H1 (cell line): ENCODE measurements around the gene SNCAIP. TPM values are rescaled to one million over a fixed set of nuclear protein-coding genes. Genes with fewer than 3 reads are reported as not detected.
A peak's percentile ranks its signal among the peaks of the same experiment; 100 is the strongest.

Experiments used
- CTCF ChIA-PET: fragments of 300-600 bp; sonication (Branson Sonifier 250); formaldehyde crosslinking; loops from one replicate; lab custom pipeline; 2021; ENCODE audit not compliant: partially characterized antibody; lab: Charles Lee
- POLR2A ChIA-PET: fragments of 300-600 bp; sonication (Branson Sonifier 250); formaldehyde crosslinking; loops from one replicate; lab custom pipeline; 2021; ENCODE audit warnings: inconsistent platforms; ENCODE audit not compliant: partially characterized antibody; lab: Charles Lee
- DNase-seq, 2 experiments: peaks; one replicate each; pipeline versions ENCODE4 v3.0.0 to v3.0.0-alpha.2; 2010 to 2022; ENCODE audit warnings: low spot score in 2 of 2, low read depth in 1 of 2, mixed read lengths in 1 of 2
- FAIRE-seq: peaks from 2 replicates; lab custom pipeline; 2011; peaks lifted over from hg19 to GRCh38; lab: Jason Lieb, UNC
- H2AFZ ChIP-seq: 2 replicates; pipeline ENCODE4 v1.8.1; 2012; ENCODE audit warnings: low read length, inconsistent platforms
- H2AK5ac ChIP-seq: 2 replicates; pipeline ENCODE4 v1.6.1; 2013; ENCODE audit warnings: low read depth, low read length
- H2BK120ac ChIP-seq: replicated peaks from 2 replicates; pipeline ENCODE3; 2013; ENCODE audit warnings: low read depth, low read length, inconsistent platforms
- H2BK12ac ChIP-seq: 2 replicates; pipeline ENCODE4 v1.6.1; 2013; ENCODE audit warnings: low read depth, low read length
- H2BK15ac ChIP-seq: 2 replicates; pipeline ENCODE4 v1.6.1; 2013; ENCODE audit warnings: low read length
- H2BK20ac ChIP-seq: 2 replicates; pipeline ENCODE4 v1.6.1; 2013; ENCODE audit warnings: low read length
- H2BK5ac ChIP-seq: 2 replicates; pipeline ENCODE4 v1.6.1; 2013; ENCODE audit warnings: low read depth, low read length
- H3K14ac ChIP-seq: 2 replicates; pipeline ENCODE4 v1.6.1; 2013; ENCODE audit warnings: inconsistent platforms; ENCODE audit not compliant: insufficient read length
- H3K18ac ChIP-seq: 2 replicates; pipeline ENCODE4 v1.6.1; 2013; ENCODE audit warnings: low read length; ENCODE audit errors: extremely low read depth
- H3K23ac ChIP-seq: 2 replicates; pipeline ENCODE4 v1.6.1; 2013; ENCODE audit warnings: inconsistent platforms; ENCODE audit not compliant: insufficient read length
- H3K23me2 ChIP-seq: 2 replicates; pipeline ENCODE4 v1.6.1; 2013; ENCODE audit warnings: low read depth, low read length
- H3K27ac ChIP-seq: 2 replicates; pipeline ENCODE4 v1.6.1; 2011; ENCODE audit warnings: low read depth, low read length, inconsistent platforms
- H3K27me3 ChIP-seq, 4 experiments: replicated peaks in 1 of 4; 1 replicate in 1 of 4; 2 replicates in 3 of 4; pipeline versions ENCODE4 v1.6.1 to v1.8.1; 2011 to 2013; ENCODE audit warnings: low read length in 3 of 4, mild to moderate bottlenecking in 3 of 4, inconsistent platforms in 2 of 4, mixed read lengths in 2 of 4, moderate library complexity in 1 of 4; ENCODE audit not compliant: control insufficient read depth in 3 of 4, insufficient read depth in 3 of 4; ENCODE audit errors: extremely low read depth in 1 of 4
- H3K36me3 ChIP-seq, 4 experiments: 2 replicates each; pipeline versions ENCODE4 v1.6.1 to v1.8.1; 2011 to 2013; ENCODE audit warnings: mild to moderate bottlenecking in 4 of 4, low read length in 3 of 4, moderate library complexity in 2 of 4, control low read depth in 1 of 4, inconsistent platforms in 1 of 4; ENCODE audit not compliant: insufficient read depth in 4 of 4, control insufficient read depth in 2 of 4
- H3K4ac ChIP-seq: replicated peaks from 2 replicates; pipeline ENCODE3; 2013; ENCODE audit warnings: low read length, low read depth, mixed read lengths, inconsistent platforms; ENCODE audit not compliant: insufficient read length
- H3K4me1 ChIP-seq, 4 experiments: replicated peaks in 1 of 4; 1 replicate in 1 of 4; 2 replicates in 3 of 4; pipeline versions ENCODE4 v1.6.1 to v1.8.1; 2011 to 2013; ENCODE audit warnings: low read length in 3 of 4, inconsistent platforms in 2 of 4, mixed read lengths in 1 of 4; ENCODE audit not compliant: insufficient read depth in 4 of 4, control insufficient read depth in 3 of 4
- H3K4me2 ChIP-seq, 2 experiments: 2 replicates each; pipeline versions ENCODE4 v1.6.1 to v1.8.1; 2011 to 2013; ENCODE audit warnings: low read depth in 2 of 2, low read length in 2 of 2, control low read depth in 1 of 2, inconsistent platforms in 1 of 2, mild to moderate bottlenecking in 1 of 2; ENCODE audit not compliant: insufficient read depth in 1 of 2
- H3K4me3 ChIP-seq, 4 experiments: fragments of 200-600, 300-600 bp in 1 of 4; sonication (generic), shearing (Covaris generic), sonication (Bioruptor Twin) in 1 of 4; 2 replicates each; pipeline versions ENCODE4 v1.5.1 to v1.8.1; 2011 to 2016; ENCODE audit warnings: low read length in 4 of 4, low read depth in 3 of 4, control low read depth in 2 of 4, inconsistent platforms in 2 of 4, mild to moderate bottlenecking in 2 of 4, mixed read lengths in 1 of 4, moderate library complexity in 1 of 4; ENCODE audit not compliant: insufficient read depth in 2 of 4; ENCODE audit errors: extremely low read depth in 1 of 4
- H3K56ac ChIP-seq: replicated peaks from 2 replicates; pipeline ENCODE3; 2013; ENCODE audit warnings: low read depth, mild to moderate bottlenecking, mixed read lengths, low read length, inconsistent platforms; ENCODE audit not compliant: insufficient read length
- H3K79me1 ChIP-seq: 2 replicates; pipeline ENCODE4 v1.6.1; 2013; ENCODE audit warnings: low read depth, low read length, control low read depth
- H3K79me2 ChIP-seq, 2 experiments: 2 replicates each; pipeline versions ENCODE4 v1.6.1 to v1.8.1; 2012 to 2013; ENCODE audit warnings: low read length in 2 of 2, mild to moderate bottlenecking in 2 of 2, inconsistent platforms in 1 of 2; ENCODE audit not compliant: insufficient read depth in 2 of 2, control insufficient read depth in 1 of 2
- H3K9ac ChIP-seq, 4 experiments: replicated peaks in 1 of 4; 1 replicate in 1 of 4; 2 replicates in 3 of 4; pipeline versions ENCODE4 v1.6.1 to v1.8.1; 2011 to 2013; ENCODE audit warnings: low read depth in 3 of 4, low read length in 3 of 4, control low read depth in 2 of 4, mild to moderate bottlenecking in 2 of 4, moderate library complexity in 2 of 4, inconsistent platforms in 1 of 4; ENCODE audit errors: extremely low read depth in 1 of 4
- H3K9me3 ChIP-seq, 2 experiments: 2 replicates each; pipeline versions ENCODE4 v1.6.1 to v1.8.1; 2012 to 2013; ENCODE audit warnings: mild to moderate bottlenecking in 2 of 2, moderate library complexity in 2 of 2, control low read depth in 1 of 2, inconsistent platforms in 1 of 2, low read depth in 1 of 2, low read length in 1 of 2, mixed read lengths in 1 of 2; ENCODE audit not compliant: insufficient read depth in 2 of 2
- H4K20me1 ChIP-seq, 2 experiments: replicated peaks in 1 of 2; 2 replicates each; pipeline versions ENCODE3 to v1.8.1; 2011 to 2013; ENCODE audit warnings: inconsistent platforms in 2 of 2, low read length in 2 of 2, mild to moderate bottlenecking in 1 of 2; ENCODE audit not compliant: insufficient read depth in 2 of 2, control insufficient read depth in 1 of 2
- H4K5ac ChIP-seq: 2 replicates; pipeline ENCODE4 v1.6.1; 2013; ENCODE audit warnings: low read length, low read depth, mixed read lengths, inconsistent platforms; ENCODE audit not compliant: insufficient read length
- H4K8ac ChIP-seq: 2 replicates; pipeline ENCODE4 v1.8.0; 2013; ENCODE audit warnings: mild to moderate bottlenecking, moderate library complexity, low read length, inconsistent platforms; ENCODE audit not compliant: insufficient read depth; ENCODE audit errors: extremely low read depth
- H4K91ac ChIP-seq: replicated peaks from 2 replicates; pipeline ENCODE3; 2013; ENCODE audit warnings: low read length, mixed read lengths, inconsistent platforms; ENCODE audit not compliant: insufficient read length
- CBX5 ChIP-seq: fragments of 300-800, 300-1000 bp; sonication (generic); IDR thresholded peaks from 2 replicates; pipeline ENCODE4 v1.7.1; 2016; ENCODE audit warnings: antibody characterized with exemption, low read length, low read depth
- CBX8 ChIP-seq: fragments of 300-800, 300-1000 bp; sonication (generic); IDR thresholded peaks from 2 replicates; pipeline ENCODE4 v1.7.1; 2016; ENCODE audit warnings: low read depth, low read length, borderline replicate concordance
- CHD1 ChIP-seq: IDR thresholded peaks from 2 replicates; pipeline ENCODE4 v1.6.1; 2012; ENCODE audit warnings: low read depth, low read length, improper control_type of control experiment
- JUN ChIP-seq: IDR thresholded peaks from 2 replicates; pipeline ENCODE4 v1.6.1; 2011; ENCODE audit warnings: low read depth, mild to moderate bottlenecking, improper control_type of control experiment, low read length
- POLR2A ChIP-seq, 2 experiments: IDR thresholded peaks; 1 replicate in 1 of 2; 2 replicates in 1 of 2; pipeline ENCODE4 v1.6.1; 2011; ENCODE audit warnings: low read depth in 2 of 2, low read length in 2 of 2, mild to moderate bottlenecking in 2 of 2; ENCODE audit errors: control extremely low read depth in 1 of 2
- SIRT6 ChIP-seq: IDR thresholded peaks from one replicate; pipeline ENCODE4 v1.7.1; 2012; ENCODE audit warnings: low read length, inconsistent platforms
- SUZ12 ChIP-seq: fragments of 200-600 bp; sonication (generic); IDR thresholded peaks from 2 replicates; pipeline ENCODE4 v1.6.1; 2012; ENCODE audit warnings: mild to moderate bottlenecking, inconsistent platforms, low read length, moderate library complexity, mixed read lengths
- ZNF274 ChIP-seq: IDR thresholded peaks from 2 replicates; pipeline ENCODE4 v1.7.0; 2012; ENCODE audit warnings: low read length, borderline replicate concordance; ENCODE audit errors: extremely low read depth
- WGBS, 2 experiments: shearing (Covaris generic) in 1 of 2; methylation state at CpG; one replicate each; pipeline versions ENCODE4 v1.1.6 to v1.1.7; 2013 to 2015; ENCODE audit warnings: low lambda C conversion rate in 2 of 2, mixed read lengths in 2 of 2, inconsistent platforms in 1 of 2, low coverage in 1 of 2, missing lambda C conversion rate in 1 of 2; ENCODE audit not compliant: insufficient replicate concordance in 2 of 2, insufficient coverage in 1 of 2, insufficient read length in 1 of 2; ENCODE audit errors: extremely low coverage in 1 of 2, missing lambda C conversion rate in 1 of 2; 5-methylcytosine and 5-hydroxymethylcytosine counted together
- polyA plus RNA-seq, 7 experiments: library from polyadenylated mRNA; depleted of rRNA in 3 of 7; stranded (reverse) in 5 of 7; unstranded in 2 of 7; fragments of >200 nt in 5 of 7; fragments of 200-250 nt in 2 of 7; gene quantifications; 1 replicate in 5 of 7; 2 replicates in 1 of 7; 4 replicates in 1 of 7; pipeline versions ENCODE4 v1.2.1 to v1.2.3, GENCODE V29; 2011 to 2013; ENCODE audit warnings: missing spikeins in 2 of 7, mixed read lengths in 2 of 7
- total RNA-seq: library from RNA; stranded (reverse); fragmentation: NEBNext Ultra II Directional; extraction: Animal tissue kit (Norgen Biotek cat#: 25700); gene quantifications from 2 replicates; pipeline ENCODE4 v1.2.1, GENCODE V29; 2021
- TF ChIP-seq, protein P1 (sequence below): IDR thresholded peaks from 2 replicates; pipeline ENCODE4 v1.6.1; 2012; ENCODE audit warnings: inconsistent platforms
- TF ChIP-seq, protein P2 (sequence below): IDR thresholded peaks from 2 replicates; pipeline ENCODE4 v1.6.1; 2012; ENCODE audit warnings: low read length, inconsistent platforms

The SNCAIP gene
- total and polyA plus RNA-seq, 2 of the 8 experiments (the other 6 are each of a cell fraction or from before 2014, with no cell fraction given) = 3.9 to 9.0 TPM

DNA sequence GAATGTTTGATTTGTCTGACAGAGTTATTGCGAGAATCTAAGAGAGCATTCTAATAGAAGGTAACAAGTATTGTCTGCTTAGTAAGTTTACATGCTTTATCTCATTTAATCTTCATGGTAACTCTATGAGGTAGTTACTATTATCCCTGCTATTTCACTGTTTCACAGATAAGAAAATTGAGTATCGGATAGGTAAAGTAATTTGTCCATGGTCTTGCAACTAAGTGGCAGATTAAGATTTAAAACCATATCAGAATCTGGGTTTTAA, 118.2 kb downstream of the SNCAIP start:
- Histone ChIP-seq H3K4me3 (peak overlapping the region in 1 of 4 experiments; percentile 12; a peak in 1 of 8 replicates), H3K14ac (no peak overlapping the region), H3K56ac (no peak overlapping the region), H3K4me1 (peaks cover 0 to 10% (median 5%) of the 10 kb centered on the region in 4 experiments; a peak in 4 of 7 replicates), H3K18ac (no peak overlapping the region), H2BK15ac (no peak overlapping the region), H3K4ac (no peak overlapping the region), H3K9ac (no peak overlapping the region), H3K79me1 (no peaks in the 10 kb centered on the region), H2BK5ac (no peak overlapping the region), H2BK12ac (no peak overlapping the region), H4K91ac (no peak overlapping the region), H3K36me3 (no peaks in the 10 kb centered on the region), H4K20me1 (no peaks in the 10 kb centered on the region), H2BK120ac (no peak overlapping the region), H3K23ac (no peak overlapping the region), H2AFZ (no peak overlapping the region), H4K5ac (peak overlapping the region; percentile 23), H3K27ac (no peak overlapping the region), H4K8ac (no peak overlapping the region), H2BK20ac (no peak overlapping the region), H3K79me2 (no peaks in the 10 kb centered on the region), H3K4me2 (peak overlapping the region; percentile 32 to 36; a peak in 1 of 4 replicates), H3K23me2 (no peaks in the 10 kb centered on the region), H3K27me3 (no peaks in the 10 kb centered on the region), H3K9me3 (peaks cover 0 to 4% of the 10 kb centered on the region in 2 experiments; a peak in 2 of 4 replicates), H2AK5ac (no peak overlapping the region)
- DNase-seq = no peak
- no peak for FAIRE-seq
- 80% methylated on average over 2 of the region's 2 CpGs; no CpG with 5 or more reads in 1 of the 2 experiments for WGBS, 2 experiments
- ChIA-PET CTCF (no interaction called here), POLR2A (no interaction called here)
- TF ChIP-seq SUZ12 (no peak), ZNF274 (no peak), SIRT6 (no peak), CBX8 (no peak), CBX5 (no peak), POLR2A (IDR thresholded peaks at IDR 0.05; ENCODE audit: control extremely low read depth in 1 of 2, low read depth in 2 of 2, low read length in 2 of 2) (no peak), CHD1 (no peak), JUN (no peak)
- TF ChIP-seq, protein P1, sequence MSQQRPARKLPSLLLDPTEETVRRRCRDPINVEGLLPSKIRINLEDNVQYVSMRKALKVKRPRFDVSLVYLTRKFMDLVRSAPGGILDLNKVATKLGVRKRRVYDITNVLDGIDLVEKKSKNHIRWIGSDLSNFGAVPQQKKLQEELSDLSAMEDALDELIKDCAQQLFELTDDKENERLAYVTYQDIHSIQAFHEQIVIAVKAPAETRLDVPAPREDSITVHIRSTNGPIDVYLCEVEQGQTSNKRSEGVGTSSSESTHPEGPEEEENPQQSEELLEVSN = no peak
- TF ChIP-seq, protein P2, sequence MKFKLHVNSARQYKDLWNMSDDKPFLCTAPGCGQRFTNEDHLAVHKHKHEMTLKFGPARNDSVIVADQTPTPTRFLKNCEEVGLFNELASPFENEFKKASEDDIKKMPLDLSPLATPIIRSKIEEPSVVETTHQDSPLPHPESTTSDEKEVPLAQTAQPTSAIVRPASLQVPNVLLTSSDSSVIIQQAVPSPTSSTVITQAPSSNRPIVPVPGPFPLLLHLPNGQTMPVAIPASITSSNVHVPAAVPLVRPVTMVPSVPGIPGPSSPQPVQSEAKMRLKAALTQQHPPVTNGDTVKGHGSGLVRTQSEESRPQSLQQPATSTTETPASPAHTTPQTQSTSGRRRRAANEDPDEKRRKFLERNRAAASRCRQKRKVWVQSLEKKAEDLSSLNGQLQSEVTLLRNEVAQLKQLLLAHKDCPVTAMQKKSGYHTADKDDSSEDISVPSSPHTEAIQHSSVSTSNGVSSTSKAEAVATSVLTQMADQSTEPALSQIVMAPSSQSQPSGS = no peak
